GM12873 (cell line): ENCODE measurements around the gene SPSB2.

Experiments
- CTCF ChIP-seq: IDR thresholded peaks from 2 replicates; pipeline ENCODE4 v1.5.1; 2012; ENCODE audit warnings: low read depth, mild to moderate bottlenecking, moderate library complexity, low read length, control low read depth; ENCODE audit not compliant: insufficient read depth; ENCODE audit errors: missing control alignments

Gene SPSB2

GRCh38 chr12:6873094-6874014 is at the start of gene SPSB2:
Gene SPSB2, minus strand, starts transcription at chr12:6873303. Its CDS starts 402 bp downstream, at chr12:6872901.
- TF ChIP-seq CTCF, result no peak

GRCh38 chr12:6921996-6922946 is 49.2 kb upstream of the SPSB2 start:
- TF ChIP-seq CTCF, result no peak

- TF ChIP-seq CTCF, result no peak
Observed at GRCh38 chr12:6921539-6921938, 48.4 kb upstream of the SPSB2 start.

- TF ChIP-seq CTCF, result no peak
Observed at GRCh38 chr12:6919588-6919987, 46.5 kb upstream of the SPSB2 start.

GRCh38 chr12:6917491-6918231 is 44.6 kb upstream of the SPSB2 start:
- TF ChIP-seq CTCF, result no peak

- TF ChIP-seq CTCF, result no peak
Observed at GRCh38 chr12:6916426-6917200, 43.5 kb upstream of the SPSB2 start.
